ENCODE measurements around the gene SPOCK2.
"Not testable (repeated sequence)": the region's sequence is repeated elsewhere in the genome, so short reads cannot be mapped to it uniquely, and the experiment has no call there.

The SPOCK2 gene

DNA sequence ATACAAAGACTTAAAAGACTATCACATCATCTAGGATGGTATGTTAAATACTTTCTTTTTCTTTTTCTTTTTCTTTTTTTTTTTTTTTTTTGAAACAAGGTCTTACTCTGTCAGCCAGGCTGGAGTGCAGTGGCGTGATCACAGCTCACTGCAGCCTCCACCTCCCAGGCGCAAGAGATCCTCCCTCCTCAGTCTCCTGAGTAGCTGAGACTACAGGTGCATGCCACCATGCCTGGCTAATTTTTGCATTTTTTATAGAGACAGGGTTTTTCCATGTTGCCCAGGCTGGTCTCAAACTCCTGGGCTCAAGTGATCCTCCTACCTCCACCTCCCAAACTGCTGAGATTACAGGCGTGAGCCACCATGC is 19.6 kb upstream of the SPOCK2 start:
- not testable (repeated sequence) for DNase-seq (ENCODE audit: low spot score)

DNA sequence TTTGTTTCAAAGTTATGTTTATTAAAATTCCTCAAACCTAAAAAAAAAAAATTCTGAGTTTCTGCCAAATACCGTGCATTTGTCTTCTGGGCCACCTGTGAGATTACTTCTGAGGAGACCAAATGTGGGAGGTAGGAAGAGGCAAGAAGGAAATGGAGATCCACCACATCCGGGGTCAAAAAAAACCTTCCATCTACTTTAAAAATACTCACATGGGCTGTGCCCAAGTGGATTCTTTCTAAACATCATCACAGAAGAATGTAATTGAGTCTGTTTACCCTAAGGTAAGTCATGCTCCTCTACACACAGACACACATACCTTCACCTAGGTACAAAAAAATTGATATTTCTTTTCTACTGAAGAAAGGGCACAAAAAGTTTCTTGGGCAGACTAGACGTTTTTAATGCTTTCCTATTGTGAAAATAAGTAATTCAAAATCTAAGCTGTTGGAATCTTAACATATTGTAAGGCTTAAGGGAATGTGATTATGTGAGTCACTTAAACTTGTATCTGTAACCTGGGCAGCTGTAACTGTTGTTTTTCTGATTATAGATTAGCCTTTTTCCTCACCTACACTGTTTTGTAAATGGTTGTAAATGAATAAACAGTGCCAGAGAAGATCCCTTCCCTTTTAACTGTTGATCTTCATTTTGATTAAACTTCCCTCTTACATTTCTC is 19.1 kb upstream of the SPOCK2 start:
- DNase-seq (ENCODE audit: low spot score), result no peak

DNA sequence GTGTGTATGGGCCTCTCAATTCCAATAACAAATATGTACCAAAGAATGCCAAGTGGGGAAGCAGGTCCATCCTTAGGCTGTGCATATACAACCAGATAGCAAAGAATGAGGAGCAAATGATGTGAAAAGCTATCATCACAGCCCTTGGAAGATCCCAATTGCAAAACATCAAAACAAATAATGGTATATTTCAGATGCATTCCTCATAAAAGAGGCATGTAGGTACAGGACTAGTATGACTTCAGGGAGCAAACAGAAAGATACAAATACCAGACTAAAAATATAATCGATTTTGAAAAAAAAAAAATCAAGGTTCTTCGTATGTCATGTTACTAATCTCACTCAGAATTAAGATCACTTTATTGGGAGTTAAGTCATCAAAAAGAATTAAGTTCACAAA is 18.5 kb upstream of the SPOCK2 start:
- no peak for DNase-seq (ENCODE audit: low spot score)

DNA sequence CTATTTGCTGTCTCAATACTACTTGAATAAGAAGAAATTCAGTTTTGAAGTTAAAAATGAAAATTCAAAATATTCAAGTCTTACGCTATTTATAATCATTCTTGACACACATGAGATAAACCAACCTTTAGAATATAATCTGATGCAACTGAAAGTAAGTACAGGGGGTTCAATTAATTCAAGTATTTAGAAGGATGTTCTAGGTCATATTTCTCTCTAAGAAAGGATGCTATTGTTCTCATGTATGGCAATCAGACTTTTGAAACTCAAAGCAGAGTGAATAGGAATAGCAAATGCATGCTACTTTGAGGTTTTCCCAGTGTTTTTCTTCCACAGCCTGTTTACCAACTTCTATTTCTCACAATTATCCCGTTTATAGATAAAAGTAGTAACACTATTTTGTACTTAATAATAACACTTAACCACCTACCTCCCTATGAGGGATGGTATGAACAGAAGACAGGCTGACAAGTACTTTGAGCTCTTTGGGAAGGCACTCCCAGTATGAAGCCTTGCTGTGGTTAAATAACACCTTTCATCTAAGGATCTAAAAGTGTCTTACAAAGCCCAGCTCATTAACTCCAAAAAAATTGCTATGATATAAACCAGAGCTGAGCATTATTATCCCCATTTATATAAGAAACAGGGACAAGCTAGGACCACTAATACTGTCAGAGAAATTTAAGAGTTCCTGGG is 18.0 kb upstream of the SPOCK2 start:
- peak; percentile 56 for DNase-seq (ENCODE audit: low spot score)

DNA sequence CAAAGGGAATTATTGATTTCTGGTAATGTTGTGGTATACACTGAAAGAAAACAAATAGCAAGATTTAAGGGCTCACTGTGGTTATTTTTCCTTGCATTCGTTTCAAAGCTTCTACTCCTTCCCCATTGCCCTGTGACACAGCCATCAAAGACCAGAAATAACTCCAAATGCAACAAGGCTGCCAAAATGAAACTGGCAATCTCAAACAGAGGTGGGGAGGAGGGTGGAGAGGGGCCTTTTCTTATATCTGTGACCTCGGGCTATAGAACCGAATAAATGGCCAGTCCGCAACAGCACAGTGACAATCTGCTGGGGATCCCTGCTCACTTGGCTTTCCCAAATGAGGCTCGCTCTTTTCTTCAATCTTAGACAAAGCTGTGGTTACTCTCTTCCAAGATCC is 17.4 kb upstream of the SPOCK2 start:
- peak; percentile 51 for DNase-seq (ENCODE audit: low spot score)

DNA sequence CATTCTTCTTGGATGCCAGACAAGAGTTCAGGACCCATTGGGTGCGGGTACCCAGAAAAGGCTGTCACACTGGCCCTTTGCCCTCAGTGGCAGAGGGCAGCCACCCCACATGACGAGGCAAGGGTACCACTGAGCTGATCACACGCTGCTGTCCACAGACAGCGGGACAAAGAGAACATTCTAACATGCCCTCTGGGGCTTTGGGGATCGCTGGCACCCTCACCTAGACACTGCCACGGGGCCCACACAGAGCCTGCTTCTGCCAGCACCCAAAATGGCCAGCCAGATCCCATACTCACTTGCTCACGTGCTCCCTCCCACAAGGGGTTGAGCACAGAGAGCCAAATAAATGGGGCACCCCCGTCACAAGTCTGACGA is 16.7 kb upstream of the SPOCK2 start:
- DNase-seq (ENCODE audit: low spot score), result peak; percentile 40

DNA sequence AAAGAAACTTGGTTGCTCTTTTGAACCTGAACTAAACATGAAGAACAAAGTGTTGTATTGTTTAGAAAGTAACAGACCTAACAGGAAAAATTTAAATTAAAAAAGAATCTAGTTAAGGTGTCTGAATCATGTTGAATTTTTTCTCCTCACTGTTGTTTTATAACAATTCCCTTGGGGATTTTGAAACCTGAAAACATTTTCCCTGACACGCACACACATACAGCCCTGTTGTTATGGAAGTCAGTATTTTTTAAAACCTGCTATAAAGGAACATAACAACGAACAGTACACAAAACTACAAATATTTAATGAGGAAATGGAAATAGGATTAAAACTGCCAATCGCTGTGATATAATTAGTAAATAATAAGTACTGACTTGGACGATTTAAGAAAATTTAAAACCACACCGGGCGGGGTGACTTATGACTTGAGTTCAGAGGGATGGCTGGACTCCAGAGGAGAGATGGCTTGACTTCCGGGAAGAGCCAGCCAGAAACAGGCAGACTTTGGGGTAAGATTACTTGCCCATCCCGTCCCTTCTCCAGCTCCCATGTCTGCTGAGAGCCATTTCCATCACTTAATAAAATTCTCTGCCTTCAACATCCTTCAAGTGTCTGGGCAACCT is 16.2 kb upstream of the SPOCK2 start:
- DNase-seq (ENCODE audit: low spot score), result no peak

DNA sequence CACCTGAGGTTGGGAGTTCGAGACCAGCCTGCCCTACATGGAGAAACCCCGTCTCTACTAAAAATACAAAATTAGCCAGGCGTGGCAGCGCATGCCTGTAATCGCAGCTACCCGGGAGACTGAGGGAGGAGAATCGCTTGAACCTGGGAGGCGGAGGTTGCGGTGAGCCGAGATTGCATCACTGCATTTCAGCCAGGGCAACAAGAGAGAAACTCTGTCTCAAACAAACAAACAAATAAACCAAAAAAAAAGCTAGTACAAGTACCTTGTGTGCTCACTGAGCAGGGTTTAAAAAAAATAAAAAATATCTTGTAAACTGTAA is 11.2 kb upstream of the SPOCK2 start:
- DNase-seq (ENCODE audit: low spot score), result no peak

DNA sequence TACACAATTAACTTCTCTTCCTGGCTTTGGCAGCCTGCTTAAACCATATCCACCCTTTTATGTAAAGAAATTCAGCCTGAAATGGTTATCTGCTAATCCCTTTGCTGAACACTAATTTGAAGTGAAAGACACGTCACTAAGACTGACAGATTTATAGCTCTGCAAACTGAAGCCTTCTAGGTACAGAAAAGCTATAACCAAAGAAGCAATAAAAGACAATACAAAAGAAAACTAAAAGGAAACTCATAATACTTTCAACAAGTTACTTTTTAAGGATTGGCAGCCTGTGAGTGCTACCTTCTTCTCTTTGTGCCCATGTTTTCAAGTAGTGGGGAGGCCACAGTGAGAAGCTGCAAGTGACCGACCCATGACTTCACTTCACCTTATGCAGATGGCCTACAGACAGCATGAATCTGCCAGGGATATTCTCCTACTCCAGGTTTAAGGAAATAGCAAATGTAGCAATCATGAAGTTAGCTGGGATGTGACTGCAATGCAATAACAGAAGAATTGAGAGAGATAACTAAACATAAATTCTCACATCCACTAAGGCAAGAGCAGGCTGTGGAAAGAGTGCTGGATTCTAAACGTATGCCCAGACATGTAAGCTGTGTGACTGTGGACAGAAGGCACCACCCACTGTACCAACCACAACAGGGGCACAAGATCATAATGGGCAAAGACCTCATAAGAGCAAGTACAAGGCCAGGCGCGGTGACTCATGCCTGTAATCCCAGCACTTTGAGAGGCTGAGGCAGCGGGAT is 10.7 kb upstream of the SPOCK2 start:
- DNase-seq (ENCODE audit: low spot score), result no peak

DNA sequence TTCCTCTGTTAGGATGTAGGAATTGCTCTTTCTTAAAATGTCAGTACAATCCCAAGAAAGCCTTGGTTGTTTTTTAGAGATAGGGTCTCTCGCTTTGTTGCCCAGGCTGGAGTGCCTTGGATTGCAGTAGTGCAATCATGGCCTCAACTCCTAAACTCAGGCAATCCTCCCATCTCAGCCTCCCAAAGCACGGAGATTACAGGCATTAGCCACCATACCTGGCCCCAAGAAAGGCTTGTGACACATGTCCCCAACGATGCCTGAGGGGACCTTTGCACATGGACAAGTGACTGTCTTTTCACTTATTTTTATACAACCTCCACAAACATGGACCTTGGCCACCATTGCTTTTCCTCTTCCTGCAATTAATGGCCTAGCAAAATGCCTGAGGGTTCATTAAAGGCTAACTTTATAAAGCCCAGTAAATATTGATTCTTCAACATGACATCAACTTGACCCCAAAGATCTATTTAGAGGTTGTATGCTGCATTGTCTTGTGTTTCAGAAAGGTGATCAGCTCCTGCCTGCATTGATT is 10.0 kb upstream of the SPOCK2 start:
- no peak for DNase-seq (ENCODE audit: low spot score)

DNA sequence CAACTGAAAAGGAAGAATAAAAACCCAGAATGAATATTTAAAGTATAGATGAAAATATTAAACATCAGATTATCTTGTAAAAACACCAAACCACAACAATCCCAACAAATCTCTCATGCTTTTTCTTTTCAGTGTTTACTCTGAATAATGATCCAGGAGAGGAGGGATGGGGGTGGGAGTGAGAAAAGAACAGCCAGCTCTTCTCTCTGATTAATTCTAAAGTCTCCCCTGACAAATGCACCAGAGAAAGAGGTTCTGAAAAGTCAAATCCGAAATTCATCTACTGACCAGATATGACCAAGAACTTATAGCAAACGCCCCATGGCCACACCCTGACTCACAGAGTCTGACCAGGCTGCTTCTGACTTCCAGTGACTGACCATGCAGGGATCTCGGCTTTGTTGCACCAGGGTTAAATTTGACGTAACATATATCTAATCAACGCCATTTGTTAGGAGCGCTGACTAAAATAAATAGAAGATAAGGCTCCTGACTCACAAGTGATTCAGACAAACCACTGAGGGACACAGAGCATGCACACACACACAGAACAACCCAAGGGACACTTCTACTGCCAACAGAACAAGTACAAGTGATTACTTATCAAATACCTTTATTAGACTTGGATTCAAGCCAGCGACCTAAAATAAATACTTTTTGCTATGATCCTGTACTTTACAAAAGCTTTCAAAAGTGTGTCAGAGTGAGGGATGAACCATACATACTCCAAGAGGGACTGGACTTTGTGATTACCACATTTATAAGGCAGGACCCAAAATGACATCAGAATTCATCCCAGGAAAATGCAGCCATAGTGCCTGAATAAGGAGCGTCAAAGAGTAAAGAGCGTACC is 9.3 kb upstream of the SPOCK2 start:
- DNase-seq (ENCODE audit: low spot score), result no peak

DNA sequence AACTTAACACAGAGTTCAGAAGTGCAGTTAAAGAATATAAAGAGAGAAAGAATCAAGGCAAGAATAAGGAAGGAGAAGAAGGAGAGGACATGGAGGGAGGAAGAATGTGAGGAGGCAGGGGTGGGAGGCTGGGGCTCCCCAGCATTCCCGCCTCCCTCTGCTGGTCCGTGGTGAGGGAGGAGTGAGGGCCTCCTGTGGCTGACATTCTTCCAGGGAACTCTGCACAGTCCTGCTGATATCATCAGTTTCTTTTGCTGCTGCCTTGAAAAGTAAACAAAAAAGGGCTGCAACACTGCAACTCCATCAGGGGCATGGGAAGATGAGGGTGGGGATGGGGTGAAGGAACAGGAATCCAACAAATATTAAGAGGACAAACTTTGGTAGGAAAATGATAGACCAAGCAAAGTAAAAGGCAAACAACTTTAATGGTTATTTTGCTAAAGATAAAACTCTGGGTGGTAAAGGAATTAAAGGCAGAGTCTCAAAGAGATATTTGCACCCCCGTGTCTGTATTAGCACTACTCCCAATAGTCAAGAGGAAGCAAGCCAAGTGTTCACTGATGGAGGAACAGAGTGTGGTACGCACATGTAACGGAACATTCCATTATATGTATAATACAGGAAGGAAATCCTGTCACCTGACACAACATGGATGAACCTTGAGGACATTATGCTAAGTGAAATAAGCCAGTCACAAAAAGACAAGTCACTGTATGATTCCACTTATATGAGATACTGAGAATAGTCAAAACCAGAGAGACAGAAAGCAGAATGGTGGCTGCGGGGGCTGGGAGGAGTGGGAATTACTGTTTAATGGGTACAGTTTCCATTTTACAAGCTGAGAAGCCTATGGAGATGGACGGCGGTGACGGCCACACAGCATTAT is 8.0 kb upstream of the SPOCK2 start:
- DNase-seq (ENCODE audit: low spot score), result no peak

DNA sequence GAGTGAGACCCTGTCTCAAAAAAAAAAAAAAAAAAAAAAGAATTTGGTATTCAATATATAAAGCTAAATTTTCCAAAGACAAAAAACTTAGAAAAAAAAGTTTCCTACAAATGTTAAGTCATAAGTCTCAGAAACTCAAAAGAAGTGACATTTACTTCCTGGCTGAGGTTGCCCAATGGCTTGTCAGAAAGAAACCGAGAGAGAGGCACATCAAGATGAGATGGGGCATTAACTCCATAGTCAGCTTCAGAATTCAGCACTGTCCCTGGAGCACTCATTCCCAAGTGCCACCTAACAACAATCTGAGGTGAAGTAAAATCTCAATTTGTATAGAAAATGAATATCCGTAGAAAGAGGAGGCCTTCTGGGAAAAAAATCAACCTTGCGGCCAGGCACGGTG is 6.8 kb upstream of the SPOCK2 start:
- DNase-seq (ENCODE audit: low spot score), result no peak

DNA sequence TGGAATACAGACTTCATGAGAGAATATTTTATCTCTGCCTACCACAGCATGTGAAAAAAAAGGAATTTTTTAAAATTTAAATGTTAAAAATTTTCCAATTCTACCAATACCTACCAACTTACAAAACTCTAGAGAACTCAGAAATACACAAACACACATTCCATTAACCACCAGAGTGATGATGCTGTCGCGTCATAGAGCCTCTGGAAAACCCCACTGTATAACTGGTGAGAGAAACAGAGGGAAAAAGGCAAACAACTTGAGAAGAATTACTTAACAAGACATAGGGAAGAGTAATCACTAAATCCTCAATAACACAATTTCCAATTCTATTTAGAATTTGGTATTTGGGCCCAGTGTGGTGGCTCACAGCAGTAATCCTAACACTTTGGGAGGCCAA is 6.2 kb upstream of the SPOCK2 start:
- DNase-seq (ENCODE audit: low spot score), result no peak

DNA sequence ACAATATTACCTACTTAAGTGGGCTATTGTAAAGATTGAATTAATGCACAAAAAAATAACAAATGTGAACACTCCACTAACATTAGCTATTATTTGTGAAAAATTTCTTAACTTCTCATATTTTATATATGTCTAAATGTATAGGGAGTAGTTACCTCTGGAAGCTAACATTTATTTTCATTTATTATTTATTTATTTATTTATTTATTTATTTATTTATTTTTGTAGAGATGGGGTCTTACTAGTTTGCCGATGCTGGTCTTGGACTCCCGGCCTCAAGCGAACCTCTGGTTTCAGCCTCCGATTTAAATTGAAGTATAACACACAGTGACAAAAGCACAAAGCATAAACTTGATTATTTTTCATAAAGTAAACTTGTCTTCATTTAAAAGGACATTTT is 5.1 kb upstream of the SPOCK2 start:
- DNase-seq (ENCODE audit: low spot score), result no peak

DNA sequence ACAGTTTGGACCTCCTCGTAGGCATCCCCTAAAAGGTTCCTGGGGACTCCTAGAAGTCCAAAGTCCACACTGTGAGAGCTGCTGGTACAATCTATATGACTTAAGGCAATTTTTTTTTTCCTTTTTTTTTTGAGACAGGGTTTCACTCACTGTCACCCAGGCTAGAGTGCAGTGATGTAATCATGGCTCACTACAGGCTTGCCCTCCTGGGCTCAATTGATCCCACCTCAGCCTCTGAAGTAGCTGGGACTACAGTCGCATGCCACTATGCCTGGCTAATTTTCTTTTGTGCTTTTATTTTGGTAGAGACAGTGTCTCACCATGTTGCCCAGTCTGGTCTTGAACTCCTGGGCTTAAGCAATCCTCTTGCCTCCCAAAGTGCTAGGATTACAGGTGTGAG is 4.6 kb upstream of the SPOCK2 start:
- no peak for DNase-seq (ENCODE audit: low spot score)

DNA sequence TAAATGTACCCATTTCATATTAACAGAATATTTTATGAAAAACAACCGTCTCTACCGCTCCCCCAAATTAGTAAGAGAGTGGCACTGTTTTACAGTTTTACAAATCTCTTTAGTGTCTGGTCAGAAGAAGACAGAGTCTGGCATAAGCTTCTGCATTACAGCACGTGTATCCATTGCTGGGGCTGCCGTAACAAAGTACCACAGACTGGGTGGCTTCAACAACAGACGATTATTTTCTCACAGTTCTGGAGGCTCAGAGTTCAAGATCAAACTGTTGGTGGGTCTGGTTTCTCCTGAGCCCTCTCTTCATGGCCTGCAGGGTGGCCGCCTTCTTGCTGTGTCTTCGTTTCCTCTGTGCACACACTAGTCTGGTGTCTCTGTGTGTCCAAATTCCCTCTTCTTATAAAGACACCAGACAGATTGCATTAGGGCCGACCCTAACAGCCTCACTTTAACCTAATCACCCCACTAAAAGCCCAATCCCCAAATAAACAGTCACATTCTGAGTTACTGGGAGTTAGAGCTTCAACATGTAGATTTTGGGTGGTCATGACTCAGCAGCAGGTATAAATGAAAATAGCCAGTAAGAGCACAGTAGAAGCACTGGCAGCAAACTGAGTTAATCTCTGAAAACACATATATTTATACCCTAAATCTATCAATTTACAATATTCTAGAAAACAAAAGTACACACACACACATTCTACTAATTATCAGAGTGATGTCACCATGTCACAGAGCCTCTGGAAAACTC is 4.0 kb upstream of the SPOCK2 start:
- DNase-seq (ENCODE audit: low spot score), result no peak

DNA sequence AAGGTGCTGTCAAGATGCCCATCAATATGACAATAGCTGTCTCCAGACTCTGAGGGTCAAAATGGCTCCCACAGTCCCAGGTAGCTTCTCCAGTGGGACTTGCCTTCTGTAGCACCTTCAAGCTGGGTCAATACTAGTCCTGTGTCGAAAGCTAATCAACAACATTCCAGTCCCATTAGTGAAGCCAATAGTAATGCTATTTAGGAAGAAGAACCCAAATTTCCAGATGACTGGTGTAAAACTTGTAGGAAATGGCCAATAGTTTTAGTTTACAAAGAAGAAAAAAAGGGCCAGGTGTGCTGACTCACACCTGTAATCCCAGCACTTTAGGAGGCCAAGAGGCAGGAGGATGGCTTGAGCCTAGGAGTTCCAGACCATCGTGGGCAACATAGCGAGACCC is 2.0 kb upstream of the SPOCK2 start:
- no peak for DNase-seq (ENCODE audit: low spot score)

DNA sequence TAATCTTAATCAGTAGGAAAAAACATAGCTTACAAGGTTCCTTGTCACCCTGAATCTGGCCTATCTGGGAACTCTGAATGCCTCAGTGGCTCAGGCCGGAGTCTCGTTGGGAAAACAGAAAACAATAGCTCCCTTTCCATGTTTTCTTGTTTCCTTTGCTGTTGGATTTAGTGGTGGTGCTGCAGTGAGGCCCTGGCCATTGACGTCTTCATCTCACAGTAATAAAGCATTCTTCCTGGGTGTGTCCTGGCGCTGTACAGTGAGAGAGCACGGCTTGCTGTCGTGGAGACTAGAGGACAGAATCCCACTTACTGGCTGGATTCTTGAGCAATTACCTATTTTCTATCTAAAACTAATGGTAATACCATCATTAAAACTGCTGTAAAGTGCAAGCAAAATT is 1.3 kb upstream of the SPOCK2 start:
- no peak for DNase-seq (ENCODE audit: low spot score)
